GM12878 (cell line): ENCODE measurements around the gene ITPKB. TPM values are rescaled to one million over a fixed set of nuclear protein-coding genes. Genes with fewer than 3 reads are reported as not detected.

Experiments used
- ATAC-seq: fragments of 200-7000 bp; cut with Tn5 transposase; 3 replicates; pipeline ENCODE4 v1.9.1; 2020; ENCODE audit warnings: mild to moderate bottlenecking, moderate library complexity
- BruUV-seq: library from RNA; stranded (reverse); fragments of 400-500 nt; replicated peaks from 2 replicates; lab custom pipeline; 2021; lab: Mats Ljungman, UMichigan
- CTCF ChIA-PET: fragments of 300-600 bp; sonication (Branson Sonifier 250); formaldehyde crosslinking; extraction: SDS; loops from one replicate; lab custom pipeline; 2021; ENCODE audit warnings: inconsistent platforms; lab: Yijun Ruan, JAX
- POLR2A ChIA-PET: fragments of 350-600 bp; formaldehyde crosslinking; extraction: SDS; loops from one replicate; lab custom pipeline; 2021; ENCODE audit warnings: inconsistent platforms; lab: Charles Lee
- RAD21 ChIA-PET: fragments of 300-600 bp; sonication (Branson Sonifier 250); formaldehyde crosslinking; loops from one replicate; lab custom pipeline; 2023; ENCODE audit warnings: antibody characterized with exemption; ENCODE audit not compliant: unreplicated experiment; lab: Charles Lee
- SMC1A ChIA-PET: fragments of 300-600 bp; sonication (Branson Sonifier 250); formaldehyde crosslinking; loops from one replicate; lab custom pipeline; 2023; ENCODE audit not compliant: unreplicated experiment, uncharacterized antibody; lab: Charles Lee
- DNase-seq: peaks from one replicate; pipeline ENCODE4 v3.0.0-alpha.2; 2011; ENCODE audit warnings: low read depth, low spot score
- FAIRE-seq: peaks from 3 replicates; lab custom pipeline; 2011; peaks lifted over from hg19 to GRCh38; lab: Jason Lieb, UNC
- H2AFZ ChIP-seq: 2 replicates; pipeline ENCODE4 v1.6.0; 2011; ENCODE audit warnings: low read depth, low read length, control low read depth; ENCODE audit not compliant: control insufficient read depth
- H3K27ac ChIP-seq: 2 replicates; pipeline ENCODE4 v1.5.1; 2011; ENCODE audit warnings: control low read depth; ENCODE audit not compliant: control insufficient read depth, insufficient read depth
- H3K27me3 ChIP-seq, 2 experiments: replicated peaks in 1 of 2; 2 replicates each; pipeline versions ENCODE4 v1.6.0 to v1.6.1; 2011; ENCODE audit warnings: low read length in 1 of 2; ENCODE audit not compliant: control insufficient read depth in 2 of 2, insufficient read depth in 2 of 2
- H3K36me3 ChIP-seq, 2 experiments: 2 replicates each; pipeline ENCODE4 v1.5.1; 2011; ENCODE audit warnings: low read length in 1 of 2; ENCODE audit not compliant: control insufficient read depth in 2 of 2, insufficient read depth in 2 of 2
- H3K4me1 ChIP-seq: 2 replicates; pipeline ENCODE4 v1.6.1; 2011; ENCODE audit warnings: mild to moderate bottlenecking, low read length, moderate library complexity, mixed read lengths; ENCODE audit not compliant: control insufficient read depth, insufficient read depth
- H3K4me2 ChIP-seq: 2 replicates; pipeline ENCODE4 v1.6.0; 2011; ENCODE audit warnings: control low read depth; ENCODE audit not compliant: control insufficient read depth, insufficient read depth
- H3K4me3 ChIP-seq: fragments of 200-600 bp; sonication (generic); 2 replicates; pipeline ENCODE4 v1.5.1; 2016
- H3K79me2 ChIP-seq: 2 replicates; pipeline ENCODE4 v1.6.0; 2011; ENCODE audit warnings: low read length; ENCODE audit not compliant: control insufficient read depth, insufficient read depth
- H3K9ac ChIP-seq: 2 replicates; pipeline ENCODE4 v1.8.0; 2011; ENCODE audit warnings: low read length, control low read depth, mixed read lengths; ENCODE audit not compliant: control insufficient read depth, insufficient read depth
- H3K9me3 ChIP-seq: replicated peaks from 3 replicates; pipeline ENCODE4 v1.5.1; 2011; ENCODE audit warnings: mild to moderate bottlenecking, low read length; ENCODE audit not compliant: control insufficient read depth, insufficient read depth
- H4K20me1 ChIP-seq: 2 replicates; pipeline ENCODE4 v1.6.0; 2011; ENCODE audit not compliant: control insufficient read depth, insufficient read depth
- BRCA1 ChIP-seq: IDR thresholded peaks from 2 replicates; pipeline ENCODE4 v1.6.1; 2011; ENCODE audit warnings: low read depth, low read length, improper control_type of control experiment
- CHD1 ChIP-seq: IDR thresholded peaks from 2 replicates; pipeline ENCODE4 v1.6.1; 2012; ENCODE audit warnings: low read depth, low read length, improper control_type of control experiment
- CHD2 ChIP-seq: IDR thresholded peaks from 2 replicates; pipeline ENCODE4 v1.6.1; 2011; ENCODE audit warnings: low read depth, low read length, improper control_type of control experiment, borderline replicate concordance
- CREB1 ChIP-seq: IDR thresholded peaks from 2 replicates; pipeline ENCODE4 v1.6.1; 2012; ENCODE audit warnings: low read depth, mild to moderate bottlenecking, inconsistent platforms
- ESRRA ChIP-seq: IDR thresholded peaks from 2 replicates; pipeline ENCODE4 v1.6.1; 2012; ENCODE audit warnings: mild to moderate bottlenecking, low read length, improper control_type of control experiment
- GABPA ChIP-seq: IDR thresholded peaks from 2 replicates; pipeline ENCODE4 v1.6.1; 2014; ENCODE audit warnings: antibody characterized with exemption, low read depth, mild to moderate bottlenecking, inconsistent platforms
- HDAC6 ChIP-seq: fragments of 200-600 bp; sonication (generic); IDR thresholded peaks from one replicate; pipeline ENCODE4 v1.8.0; 2017; ENCODE audit warnings: antibody characterized with exemption; ENCODE audit not compliant: unreplicated experiment
- RUNX3 ChIP-seq: IDR thresholded peaks from 2 replicates; pipeline ENCODE4 v1.6.1; 2012; ENCODE audit warnings: low read length, inconsistent platforms
- SIN3A ChIP-seq: IDR thresholded peaks from 2 replicates; pipeline ENCODE4 v1.6.1; 2012; ENCODE audit warnings: low read depth, low read length, improper control_type of control experiment
- YY1 ChIP-seq: IDR thresholded peaks from 2 replicates; pipeline ENCODE4 v1.6.1; 2011; ENCODE audit warnings: low read depth, mild to moderate bottlenecking, low read length
- WGBS: methylation state at CpG from one replicate; pipeline ENCODE4 v1.1.6; 2016; ENCODE audit warnings: low lambda C conversion rate; ENCODE audit not compliant: insufficient replicate concordance, insufficient coverage; ENCODE audit errors: missing lambda C conversion rate; 5-methylcytosine and 5-hydroxymethylcytosine counted together
- in situ Hi-C: fragments of 300-500 bp; cut with MboI; formaldehyde crosslinking; loops from 9 replicates; pipeline ENCODE4 v1.14.3; 2018; ENCODE audit warnings: mixed read lengths
- intact Hi-C: fragments of 100-400 bp; cut with micrococcal nuclease; formaldehyde crosslinking; loops from one replicate; pipeline ENCODE4 v1.14.2; 2022; ENCODE audit not compliant: unreplicated experiment
- polyA plus RNA-seq, 11 experiments: library from polyadenylated mRNA; depleted of rRNA in 4 of 11; unstranded in 6 of 11; stranded (reverse) in 5 of 11; fragments of >200 nt; fragmentation: Nextera tagmentation in 4 of 11; fragmentation: Illumina TruSeq in 1 of 11; extraction: Ambion mirVana in 4 of 11; extraction: Trizol in 1 of 11; gene quantifications; 1 replicate in 1 of 11; 2 replicates in 10 of 11; pipeline versions ENCODE4 v1.2.1 to v1.2.3, GENCODE V29; 2011 to 2016; ENCODE audit warnings: inconsistent platforms in 2 of 11, missing spikeins in 2 of 11, low read depth in 1 of 11
- total RNA-seq, 4 experiments: library from RNA; depleted of rRNA in 3 of 4; stranded (reverse); fragments of >200 nt in 3 of 4; fragmentation: Illumina TruSeq in 1 of 4; extraction: Trizol in 1 of 4; gene quantifications; 2 replicates each; pipeline versions ENCODE4 v1.2.1 to v1.2.3, GENCODE V29; 2013 to 2021
- TF ChIP-seq, protein P1 (sequence below): IDR thresholded peaks from 2 replicates; pipeline ENCODE4 v1.6.1; 2011; ENCODE audit warnings: low read depth, low read length, improper control_type of control experiment, borderline replicate concordance
- TF ChIP-seq, protein P2 (sequence below): IDR thresholded peaks from 2 replicates; pipeline ENCODE4 v1.6.1; 2012; ENCODE audit warnings: low read length, inconsistent platforms

ITPKB gene
- total and polyA plus RNA-seq, 10 of the 15 experiments (the other 5 are each of a cell fraction or from before 2014, with no cell fraction given), result 1.3 to 38.7 (median 12.9) TPM

GRCh38 chr1:226717256-226717909, 21.7 kb downstream of the ITPKB start:
- 63% methylated on average over 11 of the region's 11 CpGs for WGBS
- Histone ChIP-seq H3K27ac (no peak overlapping the region), H3K36me3 (peaks cover 3 to 13% of the 10 kb centered on the region in 2 experiments; a peak in 3 of 4 replicates), H3K4me2 (no peak overlapping the region), H4K20me1 (no peaks in the 10 kb centered on the region), H2AFZ (no peak overlapping the region), H3K4me3 (no peak overlapping the region), H3K9me3 (peaks cover 8% of the 10 kb centered on the region), H3K27me3 (no peaks in the 10 kb centered on the region), H3K9ac (no peak overlapping the region), H3K79me2 (peaks cover 33% of the 10 kb centered on the region), H3K4me1 (peaks cover 11% of the 10 kb centered on the region)
- BruUV-seq, result no TSS peak
- DNase-seq, result no peak
- ChIA-PET POLR2A (interaction anchor here (2.9 kb wide), 1 partner anchor 13 kb away, joined by 16 read pairs; no protein-coding TSS in a partner anchor), SMC1A (interaction anchor here (1.5 kb wide), 1 partner anchor 11 kb away, joined by 3 read pairs; no protein-coding TSS in a partner anchor), RAD21 (interaction anchor here (0.7 kb wide), 1 partner anchor 19 kb away, joined by 3 read pairs; no protein-coding TSS in a partner anchor), CTCF (interaction anchor here (1.4 kb wide), 1 partner anchor 13 kb away, joined by 5 read pairs; no protein-coding TSS in a partner anchor)
- ATAC-seq, result 0 out of 3 replicates have a peak, but pooled peaks have one; percentile 21
- TF ChIP-seq BRCA1 (no peak), HDAC6 (no peak), ESRRA (no peak), SIN3A (no peak), CHD2 (no peak)
- intact Hi-C loops (no loop called here), in situ Hi-C loops (no loop called here)
- no peak for FAIRE-seq

DNA sequence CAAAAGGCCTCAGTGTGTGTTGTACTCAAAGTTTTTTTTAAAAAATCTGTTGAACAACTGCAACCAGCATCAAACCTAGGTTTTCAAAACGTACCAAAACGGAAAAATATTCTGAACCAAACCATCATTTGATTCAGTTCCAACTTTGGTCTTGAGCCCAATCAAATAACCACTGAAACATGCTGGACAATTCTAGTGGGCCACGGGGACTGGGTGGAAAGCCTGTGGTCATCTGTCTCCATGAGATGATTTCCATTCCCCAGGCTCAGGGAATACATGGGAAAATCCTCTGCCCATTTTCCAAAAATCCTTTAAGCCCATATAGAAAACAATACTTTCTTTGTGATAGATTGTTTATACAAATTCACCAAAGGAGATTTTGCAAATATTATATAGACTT, 22.5 kb downstream of the ITPKB start:
- Histone ChIP-seq H3K4me1 (peaks cover 19% of the 10 kb centered on the region), H3K27me3 (no peaks in the 10 kb centered on the region), H3K79me2 (peaks cover 36% of the 10 kb centered on the region), H3K4me2 (no peak overlapping the region), H3K9ac (no peak overlapping the region), H2AFZ (no peak overlapping the region), H3K36me3 (peaks cover 2 to 7% of the 10 kb centered on the region in 2 experiments; a peak in 2 of 4 replicates), H4K20me1 (no peaks in the 10 kb centered on the region), H3K4me3 (no peak overlapping the region), H3K9me3 (peaks cover 8% of the 10 kb centered on the region), H3K27ac (no peak overlapping the region)
- RAD21 ChIA-PET, result no interaction called here
- POLR2A ChIA-PET, result no interaction called here
- intact Hi-C loops (no loop called here), in situ Hi-C loops (no loop called here)
- 99% methylated on average over 3 of the region's 3 CpGs for WGBS
- no peak for DNase-seq
- FAIRE-seq, result no peak
- CTCF ChIA-PET, result interaction anchor here (1.4 to 1.6 kb wide), 2 partner anchors 13 to 14 kb away, joined by 4 to 5 read pairs; no protein-coding TSS in a partner anchor
- SMC1A ChIA-PET, result interaction anchor here (1.0 kb wide), 1 partner anchor 8 kb away, joined by 3 read pairs; no protein-coding TSS in a partner anchor
- ATAC-seq, result no peak
- no TSS peak for BruUV-seq
- no peak for TF ChIP-seq YY1
- TF ChIP-seq CREB1, result no peak
- no peak for TF ChIP-seq GABPA
- no peak for TF ChIP-seq RUNX3
- no peak for TF ChIP-seq CHD1
- TF ChIP-seq, protein P1, sequence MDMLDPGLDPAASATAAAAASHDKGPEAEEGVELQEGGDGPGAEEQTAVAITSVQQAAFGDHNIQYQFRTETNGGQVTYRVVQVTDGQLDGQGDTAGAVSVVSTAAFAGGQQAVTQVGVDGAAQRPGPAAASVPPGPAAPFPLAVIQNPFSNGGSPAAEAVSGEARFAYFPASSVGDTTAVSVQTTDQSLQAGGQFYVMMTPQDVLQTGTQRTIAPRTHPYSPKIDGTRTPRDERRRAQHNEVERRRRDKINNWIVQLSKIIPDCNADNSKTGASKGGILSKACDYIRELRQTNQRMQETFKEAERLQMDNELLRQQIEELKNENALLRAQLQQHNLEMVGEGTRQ, result no peak
- TF ChIP-seq, protein P2, sequence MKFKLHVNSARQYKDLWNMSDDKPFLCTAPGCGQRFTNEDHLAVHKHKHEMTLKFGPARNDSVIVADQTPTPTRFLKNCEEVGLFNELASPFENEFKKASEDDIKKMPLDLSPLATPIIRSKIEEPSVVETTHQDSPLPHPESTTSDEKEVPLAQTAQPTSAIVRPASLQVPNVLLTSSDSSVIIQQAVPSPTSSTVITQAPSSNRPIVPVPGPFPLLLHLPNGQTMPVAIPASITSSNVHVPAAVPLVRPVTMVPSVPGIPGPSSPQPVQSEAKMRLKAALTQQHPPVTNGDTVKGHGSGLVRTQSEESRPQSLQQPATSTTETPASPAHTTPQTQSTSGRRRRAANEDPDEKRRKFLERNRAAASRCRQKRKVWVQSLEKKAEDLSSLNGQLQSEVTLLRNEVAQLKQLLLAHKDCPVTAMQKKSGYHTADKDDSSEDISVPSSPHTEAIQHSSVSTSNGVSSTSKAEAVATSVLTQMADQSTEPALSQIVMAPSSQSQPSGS, result no peak
